ENCODE data around the gene CEP97.

Gene CEP97

DNA sequence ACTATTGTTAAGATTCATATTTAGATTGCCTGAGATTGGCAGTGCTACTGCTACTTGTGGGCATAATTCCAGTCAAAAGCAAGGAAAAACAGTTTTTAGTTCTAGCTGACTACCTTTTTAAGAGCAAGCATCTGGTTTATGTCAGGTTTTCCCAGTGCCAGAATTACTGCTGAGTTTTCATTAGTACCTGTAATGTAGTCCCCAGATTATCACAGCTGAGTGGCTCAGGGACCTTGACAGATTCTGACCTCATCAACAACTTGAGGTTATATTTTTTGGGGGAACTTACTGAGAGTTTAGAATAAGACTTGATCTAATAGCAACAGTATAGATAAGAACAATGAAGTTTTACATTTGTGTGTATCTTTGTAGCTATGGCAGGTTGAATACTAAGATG, 85.6 kb downstream of the CEP97 start:
- Histone ChIP-seq H3K36me3 (ENCODE audit: insufficient read depth, low read depth, low read length) (no peaks in the 10 kb centered on the region), H3K9ac (ENCODE audit: low read depth, low read length) (no peak overlapping the region), H3K4me1 (ENCODE audit: insufficient read depth, low read length) (peaks cover 3% of the 10 kb centered on the region; the same call in 1 of the 2 replicates), H3K9me3 (ENCODE audit: insufficient read depth, low read depth, low read length) (no peaks in the 10 kb centered on the region), H3K27ac (ENCODE audit: low read length) (no peak overlapping the region), H3K4me3 (ENCODE audit: low read length) (no peak overlapping the region), H3K27me3 (ENCODE audit: insufficient read depth, low read length) (no peaks in the 10 kb centered on the region)

DNA sequence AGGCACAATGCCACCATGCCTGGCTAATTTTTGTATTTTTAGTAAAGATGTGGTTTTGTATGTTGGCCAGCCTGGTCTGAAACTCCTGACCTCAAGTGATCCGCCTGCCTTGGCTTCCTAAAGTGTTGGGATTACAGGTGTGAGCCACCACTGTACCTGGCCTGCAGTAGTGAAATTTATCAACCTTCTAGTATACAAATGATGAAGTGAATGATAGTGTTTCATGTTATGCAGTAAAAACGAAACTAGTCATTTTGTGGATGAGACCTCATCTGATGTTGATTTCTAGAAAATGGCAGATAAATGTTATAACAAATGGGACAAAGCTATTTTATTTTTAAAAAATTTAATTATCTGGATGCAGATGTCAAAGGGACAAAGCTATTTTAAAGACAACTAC, 87.5 kb downstream of the CEP97 start:
- Histone ChIP-seq H3K4me3 (ENCODE audit: low read length) (no peak overlapping the region), H3K36me3 (ENCODE audit: insufficient read depth, low read depth, low read length) (peaks cover 1% of the 10 kb centered on the region; the same call in 1 of the 2 replicates), H3K27ac (ENCODE audit: low read length) (no peak overlapping the region), H3K4me1 (ENCODE audit: insufficient read depth, low read length) (peaks cover 3% of the 10 kb centered on the region; the same call in 1 of the 2 replicates), H3K9me3 (ENCODE audit: insufficient read depth, low read depth, low read length) (no peaks in the 10 kb centered on the region), H3K27me3 (ENCODE audit: insufficient read depth, low read length) (no peaks in the 10 kb centered on the region), H3K9ac (ENCODE audit: low read depth, low read length) (no peak overlapping the region)

DNA sequence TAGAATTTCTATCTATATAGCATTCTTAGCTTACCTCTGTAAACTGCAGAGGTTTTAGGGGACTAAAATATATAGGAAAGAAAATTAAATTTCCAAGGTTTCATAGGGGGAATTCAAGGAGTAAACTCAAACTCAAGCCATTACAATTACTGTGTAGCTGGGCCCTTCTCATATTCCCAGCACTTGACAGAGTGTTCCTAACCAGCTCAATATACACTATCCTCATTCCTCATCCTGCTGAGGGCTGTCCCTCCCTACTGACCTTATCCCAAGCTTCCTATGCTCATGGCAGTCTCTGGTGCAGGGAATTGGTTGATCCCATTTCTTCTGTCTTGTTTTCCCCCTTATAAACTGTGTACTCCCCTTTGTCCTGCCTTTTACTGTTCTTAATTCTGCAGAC, 88.5 kb downstream of the CEP97 start:
- Histone ChIP-seq H3K9me3 (ENCODE audit: insufficient read depth, low read depth, low read length) (no peaks in the 10 kb centered on the region), H3K27me3 (ENCODE audit: insufficient read depth, low read length) (no peaks in the 10 kb centered on the region), H3K27ac (ENCODE audit: low read length) (no peak overlapping the region), H3K36me3 (ENCODE audit: insufficient read depth, low read depth, low read length) (peaks cover 7% of the 10 kb centered on the region; the same call in 1 of the 2 replicates), H3K4me1 (ENCODE audit: insufficient read depth, low read length) (peaks cover 3% of the 10 kb centered on the region; the same call in 1 of the 2 replicates), H3K4me3 (ENCODE audit: low read length) (no peak overlapping the region), H3K9ac (ENCODE audit: low read depth, low read length) (no peak overlapping the region)

DNA sequence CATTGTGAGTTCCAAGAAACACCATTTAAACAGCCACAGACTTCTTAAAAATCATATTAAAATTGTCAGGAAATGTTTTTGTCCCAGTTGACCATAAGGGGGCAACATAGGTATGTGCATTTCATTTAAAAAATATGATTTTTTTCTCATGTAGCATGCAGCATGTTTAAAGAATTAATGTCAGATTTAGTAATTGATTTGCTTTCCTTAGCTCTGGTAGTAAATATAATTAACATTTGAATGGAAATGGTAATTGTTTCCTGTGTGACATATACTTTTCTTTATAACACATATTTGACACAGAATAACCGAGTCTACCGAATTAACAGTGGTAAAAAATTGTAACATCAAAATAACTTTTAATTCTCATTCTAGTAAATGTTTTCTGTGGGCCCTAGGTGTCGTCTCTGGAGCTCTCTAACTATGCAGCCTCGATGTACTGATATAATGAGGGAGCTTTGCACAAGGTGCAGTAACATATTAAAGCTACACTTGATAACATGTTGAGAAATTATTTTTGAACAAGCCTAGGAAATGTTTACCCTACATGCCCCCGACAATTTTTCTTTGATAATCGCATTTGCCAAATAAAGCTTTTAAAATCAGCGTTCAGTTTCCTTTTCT, 89.5 kb downstream of the CEP97 start:
- no peak overlapping the region for H3K4me3 ChIP-seq (ENCODE audit: low read length)
- H3K27ac ChIP-seq (ENCODE audit: low read length): no peak overlapping the region
- no peaks in the 10 kb centered on the region for H3K9me3 ChIP-seq (ENCODE audit: insufficient read depth, low read depth, low read length)
- H3K27me3 ChIP-seq (ENCODE audit: insufficient read depth, low read length): no peaks in the 10 kb centered on the region
- H3K36me3 ChIP-seq (ENCODE audit: insufficient read depth, low read depth, low read length): peaks cover 7% of the 10 kb centered on the region; the same call in 1 of the 2 replicates
- peaks cover 3% of the 10 kb centered on the region; the same call in 1 of the 2 replicates for H3K4me1 ChIP-seq (ENCODE audit: insufficient read depth, low read length)
- no peak overlapping the region for H3K9ac ChIP-seq (ENCODE audit: low read depth, low read length)

DNA sequence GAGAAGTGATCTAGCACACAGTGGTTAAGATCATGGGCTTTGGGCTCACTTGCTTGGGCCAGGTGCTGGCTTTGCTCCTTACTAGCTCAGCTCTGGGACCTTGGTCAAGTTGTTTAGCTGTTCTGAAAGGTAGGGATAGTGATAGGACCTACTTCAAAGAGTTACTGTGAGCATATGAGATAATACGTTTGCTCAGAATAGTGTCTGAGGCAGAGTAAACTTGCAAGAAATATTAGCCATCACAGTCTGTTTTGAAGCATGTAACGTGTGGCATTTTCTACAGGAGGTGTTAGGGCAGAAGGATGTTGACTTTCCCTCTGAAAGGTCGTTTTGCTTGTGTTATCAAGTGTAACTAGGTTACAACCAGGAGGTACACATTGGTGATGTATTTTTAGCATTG, 90.4 kb downstream of the CEP97 start:
- no peak overlapping the region for H3K27ac ChIP-seq (ENCODE audit: low read length)
- H3K4me1 ChIP-seq (ENCODE audit: insufficient read depth, low read length): peaks cover 3% of the 10 kb centered on the region; the same call in 1 of the 2 replicates
- no peak overlapping the region for H3K4me3 ChIP-seq (ENCODE audit: low read length)
- H3K36me3 ChIP-seq (ENCODE audit: insufficient read depth, low read depth, low read length): peaks cover 7% of the 10 kb centered on the region; the same call in 1 of the 2 replicates
- H3K9me3 ChIP-seq (ENCODE audit: insufficient read depth, low read depth, low read length): no peaks in the 10 kb centered on the region
- no peak overlapping the region for H3K9ac ChIP-seq (ENCODE audit: low read depth, low read length)
- H3K27me3 ChIP-seq (ENCODE audit: insufficient read depth, low read length): no peaks in the 10 kb centered on the region

DNA sequence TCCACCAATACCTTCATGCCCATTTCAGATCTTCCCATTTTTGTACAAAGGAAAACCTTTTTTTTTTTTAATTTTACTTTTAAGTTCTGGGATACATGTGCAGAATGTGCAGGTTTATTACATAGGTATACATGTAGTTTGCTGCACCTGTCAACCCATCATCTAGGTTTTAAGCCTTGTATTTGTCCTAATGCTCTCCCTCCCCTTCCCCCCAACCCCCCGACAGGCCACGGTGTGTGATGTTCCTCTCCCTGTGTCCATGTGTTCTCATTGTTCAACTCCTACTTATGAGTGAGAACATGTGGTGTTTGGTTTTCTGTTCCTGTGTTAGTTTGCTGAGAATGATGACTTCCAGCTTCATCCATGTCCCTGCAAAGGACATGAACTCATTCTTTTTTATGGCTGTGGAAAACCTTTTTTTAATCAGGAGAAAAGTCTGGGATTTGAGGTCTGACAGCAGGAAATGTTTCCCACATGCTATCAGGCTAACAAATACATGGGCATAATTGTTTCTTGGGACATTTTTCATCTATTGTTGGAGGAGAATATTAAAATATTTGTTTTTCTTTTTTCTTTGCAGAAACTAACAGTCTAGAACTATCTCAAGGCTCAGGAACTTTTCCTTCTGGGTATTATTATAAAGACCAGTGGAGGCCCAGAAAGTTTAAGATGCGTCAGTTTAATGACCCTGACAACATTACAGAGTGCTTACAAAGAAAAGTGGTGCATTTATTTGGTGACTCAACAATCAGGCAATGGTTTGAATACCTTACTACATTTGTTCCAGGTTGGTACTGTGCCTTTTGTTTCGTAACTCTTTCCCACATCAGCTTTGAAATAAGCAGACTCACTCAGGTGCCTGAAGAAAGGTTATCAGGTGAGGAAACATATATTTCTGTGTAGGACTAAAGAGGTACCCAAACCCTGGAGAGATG, 92.1 kb downstream of the CEP97 start:
- no peak overlapping the region for H3K27ac ChIP-seq (ENCODE audit: low read length)
- no peak overlapping the region for H3K4me3 ChIP-seq (ENCODE audit: low read length)
- H3K9me3 ChIP-seq (ENCODE audit: insufficient read depth, low read depth, low read length): no peaks in the 10 kb centered on the region
- H3K4me1 ChIP-seq (ENCODE audit: insufficient read depth, low read length): peaks cover 3% of the 10 kb centered on the region; the same call in 1 of the 2 replicates
- no peaks in the 10 kb centered on the region for H3K27me3 ChIP-seq (ENCODE audit: insufficient read depth, low read length)
- H3K9ac ChIP-seq (ENCODE audit: low read depth, low read length): no peak overlapping the region
- peaks cover 10% of the 10 kb centered on the region; the same call in 1 of the 2 replicates for H3K36me3 ChIP-seq (ENCODE audit: insufficient read depth, low read depth, low read length)

DNA sequence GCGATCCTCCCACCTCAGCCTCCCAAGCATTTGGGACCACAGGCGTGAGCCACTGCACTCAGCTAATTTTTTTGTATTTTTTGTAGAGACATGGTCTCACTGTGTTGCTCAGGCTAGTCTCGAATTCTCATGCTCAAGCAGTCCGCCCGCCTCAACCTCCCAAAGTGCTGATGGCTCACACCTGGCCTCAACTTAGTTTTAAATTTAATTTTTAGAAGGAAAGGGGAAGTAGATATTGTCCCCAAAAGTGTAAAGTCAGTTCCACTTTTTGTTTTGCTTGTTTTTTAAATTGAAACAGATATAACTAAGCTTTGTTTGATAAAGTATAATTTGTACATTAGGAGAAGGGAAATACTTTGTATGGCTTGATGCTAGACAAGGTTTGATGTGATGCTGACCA, 93.6 kb downstream of the CEP97 start:
- peaks cover 3% of the 10 kb centered on the region; the same call in 1 of the 2 replicates for H3K4me1 ChIP-seq (ENCODE audit: insufficient read depth, low read length)
- H3K9ac ChIP-seq (ENCODE audit: low read depth, low read length): no peak overlapping the region
- H3K27ac ChIP-seq (ENCODE audit: low read length): no peak overlapping the region

DNA sequence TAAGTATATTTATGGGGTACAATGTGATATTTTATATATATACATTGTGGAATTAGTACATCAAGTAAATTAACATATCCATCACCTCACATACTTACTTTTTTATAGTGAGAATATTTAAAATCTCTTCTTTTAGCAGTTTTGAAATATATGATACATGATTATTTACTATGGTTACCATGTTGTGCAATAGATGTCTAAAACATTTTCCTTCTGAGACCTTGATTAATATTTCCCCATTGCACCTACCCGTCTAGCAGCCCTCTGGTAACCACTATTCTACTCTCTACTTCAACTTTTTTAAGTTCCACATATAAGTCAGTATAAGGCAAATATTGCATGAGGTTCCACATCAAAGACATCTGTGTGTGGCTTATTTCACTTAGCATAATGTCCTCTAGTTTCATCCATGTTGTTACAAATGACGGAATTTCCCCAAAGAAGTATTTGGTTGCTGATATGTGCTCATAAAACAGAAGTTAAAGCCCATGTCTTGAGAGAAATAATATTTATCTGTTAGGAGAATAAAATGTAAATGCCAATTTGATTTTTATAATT, 95.3 kb downstream of the CEP97 start:
- no peak overlapping the region for H3K27ac ChIP-seq (ENCODE audit: low read length)
- H3K9me3 ChIP-seq (ENCODE audit: insufficient read depth, low read depth, low read length): no peaks in the 10 kb centered on the region
- no peaks in the 10 kb centered on the region for H3K27me3 ChIP-seq (ENCODE audit: insufficient read depth, low read length)
- no peaks in the 10 kb centered on the region for H3K4me1 ChIP-seq (ENCODE audit: insufficient read depth, low read length)
- no peak overlapping the region for H3K9ac ChIP-seq (ENCODE audit: low read depth, low read length)
- H3K4me3 ChIP-seq (ENCODE audit: low read length): no peak overlapping the region
- peaks cover 20% of the 10 kb centered on the region; the same call in 1 of the 2 replicates for H3K36me3 ChIP-seq (ENCODE audit: insufficient read depth, low read depth, low read length)

More for the DNA sequence above, 93.6 kb downstream of the CEP97 start:
- Histone ChIP-seq H3K27me3 (ENCODE audit: insufficient read depth, low read length) (no peaks in the 10 kb centered on the region), H3K9me3 (ENCODE audit: insufficient read depth, low read depth, low read length) (no peaks in the 10 kb centered on the region), H3K4me3 (ENCODE audit: low read length) (no peak overlapping the region), H3K36me3 (ENCODE audit: insufficient read depth, low read depth, low read length) (peaks cover 20% of the 10 kb centered on the region; the same call in 1 of the 2 replicates)

All from iPS-20b (cell line).